Liver (tissue), 9 donors: ENCODE measurements around the gene OR52A1. TPM values are rescaled to one million over a fixed set of nuclear protein-coding genes. Genes with fewer than 3 reads are reported as not detected.

Experiments used
- DNase-seq: peaks from one replicate; pipeline ENCODE4 v3.0.0-alpha.2; 2017; ENCODE audit warnings: low spot score
- H3K27ac ChIP-seq, 2 donors: one replicate each; pipeline ENCODE4 v1.7.0; 2013; ENCODE audit warnings: inconsistent platforms in 2 of 2, low read length in 2 of 2, control low read depth in 1 of 2, low read depth in 1 of 2, mild to moderate bottlenecking in 1 of 2
- H3K27me3 ChIP-seq, 4 donors: one replicate each; pipeline versions ENCODE4 v1.6.1 to v1.7.0; 2013; ENCODE audit warnings: low read length in 3 of 4, inconsistent platforms in 1 of 4, mild to moderate bottlenecking in 1 of 4, moderate library complexity in 1 of 4; ENCODE audit not compliant: control insufficient read depth in 4 of 4, insufficient read depth in 4 of 4
- H3K36me3 ChIP-seq, 4 donors: one replicate each; pipeline versions ENCODE4 v1.6.1 to v1.7.0; 2013; ENCODE audit warnings: low read length in 3 of 4, mild to moderate bottlenecking in 3 of 4, low read depth in 1 of 4, moderate library complexity in 1 of 4; ENCODE audit not compliant: control insufficient read depth in 4 of 4, insufficient read depth in 3 of 4
- H3K4me1 ChIP-seq, 4 donors: one replicate each; pipeline versions ENCODE4 v1.6.1 to v1.7.0; 2013; ENCODE audit warnings: low read length in 3 of 4, mild to moderate bottlenecking in 3 of 4, moderate library complexity in 1 of 4; ENCODE audit not compliant: control insufficient read depth in 4 of 4, insufficient read depth in 4 of 4
- H3K4me3 ChIP-seq, 3 donors: one replicate each; pipeline versions ENCODE4 v1.6.1 to v1.7.0; 2013; ENCODE audit warnings: low read length in 3 of 3, control low read depth in 1 of 3, low read depth in 1 of 3, mild to moderate bottlenecking in 1 of 3
- H3K9ac ChIP-seq, 2 donors: one replicate each; pipeline ENCODE4 v1.7.0; 2013; ENCODE audit warnings: low read length in 2 of 2, mild to moderate bottlenecking in 2 of 2, moderate library complexity in 2 of 2, control low read depth in 1 of 2, low read depth in 1 of 2
- H3K9me3 ChIP-seq, 4 donors: one replicate each; pipeline versions ENCODE4 v1.6.1 to v1.7.0; 2013; ENCODE audit warnings: low read length in 3 of 4; ENCODE audit not compliant: control insufficient read depth in 4 of 4
- EGR1 ChIP-seq, 2 donors: IDR thresholded peaks; 2 replicates each; pipeline ENCODE4 v1.6.1; 2016 to 2018; ENCODE audit warnings: antibody characterized with exemption in 2 of 2, low read depth in 2 of 2
- FOXA1 ChIP-seq: IDR thresholded peaks from 2 replicates; pipeline ENCODE4 v1.6.1; 2016; ENCODE audit warnings: antibody characterized with exemption
- FOXA2 ChIP-seq: IDR thresholded peaks from 2 replicates; pipeline ENCODE4 v1.6.1; 2016; ENCODE audit warnings: antibody characterized with exemption
- GABPA ChIP-seq, 2 donors: IDR thresholded peaks in 1 of 2; conservative IDR thresholded peaks in 1 of 2; 2 replicates each; pipeline ENCODE4 v1.6.1; 2016; ENCODE audit warnings: antibody characterized with exemption in 2 of 2, mild to moderate bottlenecking in 1 of 2, moderate library complexity in 1 of 2
- HNF4A ChIP-seq, 2 donors: conservative IDR thresholded peaks; 2 replicates each; pipeline ENCODE4 v1.6.1; 2016; ENCODE audit warnings: antibody characterized with exemption in 2 of 2, mild to moderate bottlenecking in 2 of 2
- HNF4G ChIP-seq: IDR thresholded peaks from 2 replicates; pipeline ENCODE4 v1.6.1; 2016; ENCODE audit warnings: antibody characterized with exemption
- JUND ChIP-seq, 2 donors: IDR thresholded peaks; 2 replicates each; pipeline ENCODE4 v1.6.1; 2016; ENCODE audit warnings: antibody characterized with exemption in 2 of 2
- NR2F2 ChIP-seq: IDR thresholded peaks from 2 replicates; pipeline ENCODE4 v1.6.1; 2016; ENCODE audit warnings: antibody characterized with exemption
- RXRA ChIP-seq, 2 donors: IDR thresholded peaks; 2 replicates each; pipeline ENCODE4 v1.6.1; 2017 to 2018; ENCODE audit warnings: antibody characterized with exemption in 2 of 2, mild to moderate bottlenecking in 1 of 2
- TAF1 ChIP-seq: conservative IDR thresholded peaks from 2 replicates; pipeline ENCODE4 v1.6.1; 2016; ENCODE audit warnings: antibody characterized with exemption, mild to moderate bottlenecking
- YY1 ChIP-seq: IDR thresholded peaks from 2 replicates; pipeline ENCODE4 v1.6.1; 2016; ENCODE audit warnings: antibody characterized with exemption, mild to moderate bottlenecking
- WGBS: extraction: QIAGEN DNeasy Blood & Tissue Kit; methylation state at CpG from one replicate; pipeline ENCODE4 v1.1.7; 2013; 5-methylcytosine and 5-hydroxymethylcytosine counted together
- polyA plus RNA-seq, 2 donors: library from polyadenylated mRNA; stranded (reverse) in 1 of 2; unstranded in 1 of 2; fragments of 200-250 nt in 1 of 2; fragments of >200 nt in 1 of 2; fragmentation: Nextera tagmentation in 1 of 2; extraction: Ambion mirVana in 1 of 2; gene quantifications; one replicate each; pipeline versions ENCODE4 v1.2.1 to v1.2.3, GENCODE V29; 2013 to 2015
- total RNA-seq, 2 donors: library from RNA; depleted of rRNA; stranded (reverse); fragments of >200 nt; gene quantifications; one replicate each; pipeline ENCODE4 v1.2.3, GENCODE V29; 2014
- TF ChIP-seq, protein P1 (sequence below): fragments of 150-350 bp; IDR thresholded peaks from 2 replicates; pipeline ENCODE4 v1.5.1; 2017; ENCODE audit warnings: improper control_type of control experiment, low read depth, low read length; ENCODE audit not compliant: missing input control
- TF ChIP-seq, protein P2 (sequence below): IDR thresholded peaks from 2 replicates; pipeline ENCODE4 v1.6.1; 2016; ENCODE audit warnings: antibody characterized with exemption, mild to moderate bottlenecking
- TF ChIP-seq, protein P3 (sequence below): IDR thresholded peaks from 2 replicates; pipeline ENCODE4 v1.6.1; 2016; ENCODE audit warnings: antibody characterized with exemption
- TF ChIP-seq, protein P4 (sequence below): IDR thresholded peaks from 2 replicates; pipeline ENCODE4 v1.6.1; 2016; ENCODE audit warnings: antibody characterized with exemption
- TF ChIP-seq, protein P5 (sequence below): IDR thresholded peaks from 2 replicates; pipeline ENCODE4 v1.6.1; 2016; ENCODE audit warnings: antibody characterized with exemption
- donor health status: healthy.
- donor health status: healthy.
- donor health status: healthy.
- donor health status: healthy.
- donor health status: healthy.

Gene OR52A1
- total and polyA plus RNA-seq, 4 donors: not detected

DNA sequence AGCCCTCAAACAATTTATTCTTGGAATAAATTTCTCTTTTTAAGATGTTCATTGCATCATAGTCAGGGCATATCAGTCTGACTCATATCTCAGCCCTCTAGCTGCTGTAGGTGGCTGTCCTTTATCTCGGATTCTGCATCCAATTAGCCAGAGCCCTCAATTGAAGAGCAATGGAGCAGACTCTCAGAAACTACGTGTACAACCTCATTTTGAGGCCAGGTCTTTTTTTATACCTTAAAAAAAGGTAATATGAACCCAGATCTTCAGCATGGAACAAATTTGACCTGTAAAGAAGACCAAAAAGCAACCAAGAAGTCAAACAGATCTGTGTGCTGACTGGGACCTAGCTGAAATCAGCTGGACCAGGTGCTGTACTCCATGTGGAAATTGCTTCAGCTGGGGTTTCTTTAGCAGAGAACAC, 25.1 kb downstream of the OR52A1 start:
- H3K4me1 ChIP-seq: no peaks in the 10 kb centered on the region
- no peak for DNase-seq
- peaks cover 0 to 7% (median 0%) of the 10 kb centered on the region in 4 donors for H3K27me3 ChIP-seq
- no peak overlapping the region for H3K4me3 ChIP-seq
- no peak for TF ChIP-seq YY1
- no peak for TF ChIP-seq TAF1
- TF ChIP-seq, protein P1, sequence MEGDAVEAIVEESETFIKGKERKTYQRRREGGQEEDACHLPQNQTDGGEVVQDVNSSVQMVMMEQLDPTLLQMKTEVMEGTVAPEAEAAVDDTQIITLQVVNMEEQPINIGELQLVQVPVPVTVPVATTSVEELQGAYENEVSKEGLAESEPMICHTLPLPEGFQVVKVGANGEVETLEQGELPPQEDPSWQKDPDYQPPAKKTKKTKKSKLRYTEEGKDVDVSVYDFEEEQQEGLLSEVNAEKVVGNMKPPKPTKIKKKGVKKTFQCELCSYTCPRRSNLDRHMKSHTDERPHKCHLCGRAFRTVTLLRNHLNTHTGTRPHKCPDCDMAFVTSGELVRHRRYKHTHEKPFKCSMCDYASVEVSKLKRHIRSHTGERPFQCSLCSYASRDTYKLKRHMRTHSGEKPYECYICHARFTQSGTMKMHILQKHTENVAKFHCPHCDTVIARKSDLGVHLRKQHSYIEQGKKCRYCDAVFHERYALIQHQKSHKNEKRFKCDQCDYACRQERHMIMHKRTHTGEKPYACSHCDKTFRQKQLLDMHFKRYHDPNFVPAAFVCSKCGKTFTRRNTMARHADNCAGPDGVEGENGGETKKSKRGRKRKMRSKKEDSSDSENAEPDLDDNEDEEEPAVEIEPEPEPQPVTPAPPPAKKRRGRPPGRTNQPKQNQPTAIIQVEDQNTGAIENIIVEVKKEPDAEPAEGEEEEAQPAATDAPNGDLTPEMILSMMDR: no peak
- TF ChIP-seq FOXA2: no peak
- TF ChIP-seq, protein P2, sequence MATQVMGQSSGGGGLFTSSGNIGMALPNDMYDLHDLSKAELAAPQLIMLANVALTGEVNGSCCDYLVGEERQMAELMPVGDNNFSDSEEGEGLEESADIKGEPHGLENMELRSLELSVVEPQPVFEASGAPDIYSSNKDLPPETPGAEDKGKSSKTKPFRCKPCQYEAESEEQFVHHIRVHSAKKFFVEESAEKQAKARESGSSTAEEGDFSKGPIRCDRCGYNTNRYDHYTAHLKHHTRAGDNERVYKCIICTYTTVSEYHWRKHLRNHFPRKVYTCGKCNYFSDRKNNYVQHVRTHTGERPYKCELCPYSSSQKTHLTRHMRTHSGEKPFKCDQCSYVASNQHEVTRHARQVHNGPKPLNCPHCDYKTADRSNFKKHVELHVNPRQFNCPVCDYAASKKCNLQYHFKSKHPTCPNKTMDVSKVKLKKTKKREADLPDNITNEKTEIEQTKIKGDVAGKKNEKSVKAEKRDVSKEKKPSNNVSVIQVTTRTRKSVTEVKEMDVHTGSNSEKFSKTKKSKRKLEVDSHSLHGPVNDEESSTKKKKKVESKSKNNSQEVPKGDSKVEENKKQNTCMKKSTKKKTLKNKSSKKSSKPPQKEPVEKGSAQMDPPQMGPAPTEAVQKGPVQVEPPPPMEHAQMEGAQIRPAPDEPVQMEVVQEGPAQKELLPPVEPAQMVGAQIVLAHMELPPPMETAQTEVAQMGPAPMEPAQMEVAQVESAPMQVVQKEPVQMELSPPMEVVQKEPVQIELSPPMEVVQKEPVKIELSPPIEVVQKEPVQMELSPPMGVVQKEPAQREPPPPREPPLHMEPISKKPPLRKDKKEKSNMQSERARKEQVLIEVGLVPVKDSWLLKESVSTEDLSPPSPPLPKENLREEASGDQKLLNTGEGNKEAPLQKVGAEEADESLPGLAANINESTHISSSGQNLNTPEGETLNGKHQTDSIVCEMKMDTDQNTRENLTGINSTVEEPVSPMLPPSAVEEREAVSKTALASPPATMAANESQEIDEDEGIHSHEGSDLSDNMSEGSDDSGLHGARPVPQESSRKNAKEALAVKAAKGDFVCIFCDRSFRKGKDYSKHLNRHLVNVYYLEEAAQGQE: no peak
- TF ChIP-seq, protein P3, sequence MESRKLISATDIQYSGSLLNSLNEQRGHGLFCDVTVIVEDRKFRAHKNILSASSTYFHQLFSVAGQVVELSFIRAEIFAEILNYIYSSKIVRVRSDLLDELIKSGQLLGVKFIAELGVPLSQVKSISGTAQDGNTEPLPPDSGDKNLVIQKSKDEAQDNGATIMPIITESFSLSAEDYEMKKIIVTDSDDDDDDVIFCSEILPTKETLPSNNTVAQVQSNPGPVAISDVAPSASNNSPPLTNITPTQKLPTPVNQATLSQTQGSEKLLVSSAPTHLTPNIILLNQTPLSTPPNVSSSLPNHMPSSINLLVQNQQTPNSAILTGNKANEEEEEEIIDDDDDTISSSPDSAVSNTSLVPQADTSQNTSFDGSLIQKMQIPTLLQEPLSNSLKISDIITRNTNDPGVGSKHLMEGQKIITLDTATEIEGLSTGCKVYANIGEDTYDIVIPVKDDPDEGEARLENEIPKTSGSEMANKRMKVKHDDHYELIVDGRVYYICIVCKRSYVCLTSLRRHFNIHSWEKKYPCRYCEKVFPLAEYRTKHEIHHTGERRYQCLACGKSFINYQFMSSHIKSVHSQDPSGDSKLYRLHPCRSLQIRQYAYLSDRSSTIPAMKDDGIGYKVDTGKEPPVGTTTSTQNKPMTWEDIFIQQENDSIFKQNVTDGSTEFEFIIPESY: no peak
- TF ChIP-seq, protein P4, sequence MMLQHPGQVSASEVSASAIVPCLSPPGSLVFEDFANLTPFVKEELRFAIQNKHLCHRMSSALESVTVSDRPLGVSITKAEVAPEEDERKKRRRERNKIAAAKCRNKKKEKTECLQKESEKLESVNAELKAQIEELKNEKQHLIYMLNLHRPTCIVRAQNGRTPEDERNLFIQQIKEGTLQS: no peak
- TF ChIP-seq, protein P5, sequence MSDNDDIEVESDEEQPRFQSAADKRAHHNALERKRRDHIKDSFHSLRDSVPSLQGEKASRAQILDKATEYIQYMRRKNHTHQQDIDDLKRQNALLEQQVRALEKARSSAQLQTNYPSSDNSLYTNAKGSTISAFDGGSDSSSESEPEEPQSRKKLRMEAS: no peak
- no peak for TF ChIP-seq EGR1 (IDR thresholded peaks at IDR 0.05; ENCODE audit: low read depth in 2 of 2)
- TF ChIP-seq RXRA (IDR thresholded peaks at IDR 0.05): no peak
- TF ChIP-seq FOXA1: no peak
- no peak for TF ChIP-seq NR2F2
- TF ChIP-seq HNF4G: no peak
- no peak for TF ChIP-seq HNF4A (conservative IDR thresholded peaks at IDR 0.05)
- no peaks in the 10 kb centered on the region for H3K36me3 ChIP-seq
- 68% methylated on average over 2 of the region's 2 CpGs for WGBS
- no peaks in the 10 kb centered on the region for H3K9me3 ChIP-seq
- H3K27ac ChIP-seq: no peak overlapping the region
- H3K9ac ChIP-seq: no peak overlapping the region

DNA sequence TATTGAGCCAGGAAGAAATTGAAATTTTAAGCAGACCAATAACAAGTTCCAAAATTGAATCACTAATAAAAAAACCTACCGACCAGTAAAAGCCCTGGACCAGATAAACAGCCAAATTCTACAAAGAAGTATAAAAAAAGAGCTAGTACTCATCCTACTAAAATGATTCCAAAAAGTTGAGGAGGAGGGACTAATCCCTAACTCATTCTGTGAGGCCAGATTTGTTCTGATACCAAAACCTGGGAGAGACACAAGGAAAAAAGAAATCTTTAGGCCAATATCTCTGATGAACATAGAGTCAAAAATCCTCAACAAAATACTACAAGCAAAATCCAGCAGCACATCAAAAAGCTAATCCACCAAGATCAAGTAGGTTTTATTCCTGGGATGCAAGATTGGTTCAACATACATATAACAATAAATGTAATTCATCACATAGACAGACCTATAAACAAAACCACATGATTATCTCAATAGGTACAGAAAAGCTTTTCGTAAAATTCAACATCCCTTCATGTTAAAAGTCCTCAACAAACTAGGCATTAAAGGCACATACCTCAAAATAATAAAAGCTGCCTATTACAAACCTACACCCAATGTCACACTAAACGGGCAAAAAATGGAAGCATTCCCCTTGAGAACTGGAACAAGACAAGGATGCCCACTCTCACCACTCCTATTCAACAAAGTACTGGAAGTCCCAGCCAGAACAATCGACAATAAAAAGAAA, 29.5 kb downstream of the OR52A1 start:
- no peak overlapping the region for H3K9ac ChIP-seq
- no peaks in the 10 kb centered on the region for H3K4me1 ChIP-seq
- H3K27ac ChIP-seq: no peak overlapping the region
- H3K27me3 ChIP-seq: no peaks in the 10 kb centered on the region
- H3K9me3 ChIP-seq: no peaks in the 10 kb centered on the region
- H3K4me3 ChIP-seq: no peak overlapping the region
- no peak for DNase-seq
- WGBS: 62% methylated on average over 4 of the region's 4 CpGs
- no peaks in the 10 kb centered on the region for H3K36me3 ChIP-seq
- TF ChIP-seq FOXA2 (no peak), GABPA (IDR thresholded peaks at IDR 0.05 in 1 of 2, conservative IDR thresholded peaks at IDR 0.05 in 1 of 2) (no peak), YY1 (no peak), TAF1 (no peak), JUND (IDR thresholded peaks at IDR 0.05) (no peak)
- TF ChIP-seq, protein P1: no peak
- TF ChIP-seq, protein P5: no peak
- TF ChIP-seq, protein P3: no peak
